Measurements from ENCODE around the gene SLC11A1.

- TF ChIP-seq PATZ1 (CRISPR knock-in tag; IDR thresholded peaks at IDR 0.05; ENCODE audit: borderline replicate concordance): no peak
- no peak for TF ChIP-seq ZC3H10 (CRISPR knock-in tag; IDR thresholded peaks at IDR 0.05)
- no peak for TF ChIP-seq POU6F1 (CRISPR knock-in tag; IDR thresholded peaks at IDR 0.05; ENCODE audit: borderline replicate concordance, low read depth)
- no peak for TF ChIP-seq PPARA (CRISPR knock-in tag; IDR thresholded peaks at IDR 0.05; ENCODE audit: borderline replicate concordance)
- TF ChIP-seq RARB (CRISPR knock-in tag; IDR thresholded peaks at IDR 0.05): no peak
- no peak for TF ChIP-seq ZFP30 (CRISPR knock-in tag; IDR thresholded peaks at IDR 0.05)
- no peak for TF ChIP-seq ZNF70 (CRISPR knock-in tag; IDR thresholded peaks at IDR 0.05)
- no peak for TF ChIP-seq ARNTL (CRISPR knock-in tag; IDR thresholded peaks at IDR 0.05; ENCODE audit: borderline replicate concordance, low read depth)
- TF ChIP-seq OSR1 (CRISPR knock-in tag; IDR thresholded peaks at IDR 0.05): no peak
- no peak for TF ChIP-seq GLIS3 (CRISPR knock-in tag; IDR thresholded peaks at IDR 0.05)
- no peak for TF ChIP-seq ZNF565 (CRISPR knock-in tag; conservative IDR thresholded peaks at IDR 0.05; ENCODE audit: low read depth)
- TF ChIP-seq CREB5 (CRISPR knock-in tag; IDR thresholded peaks at IDR 0.05; ENCODE audit: low read depth): no peak
- no peak for TF ChIP-seq SNAI2 (CRISPR knock-in tag; IDR thresholded peaks at IDR 0.05)
- TF ChIP-seq BACH2 (CRISPR knock-in tag; IDR thresholded peaks at IDR 0.05; ENCODE audit: borderline replicate concordance): no peak
These were observed 7.5 kb downstream of the SLC11A1 start for GRCh38 chr2:218389333-218390150.
